Activated CD4-positive, alpha-beta T cell treated with anti-CD3 and anti-CD28 coated beads for 24 hours (primary cell): ENCODE results near the gene SLC25A21.

ENCODE experiments used
- DNase-seq, 2 donors: peaks; one replicate each; pipeline ENCODE4 v3.0.0-alpha.2; 2020; ENCODE audit warnings: low read depth in 2 of 2

SLC25A21 gene

GRCh38 chr14:36662543-36663403, 509.6 kb downstream of the SLC25A21 start:
- DNase-seq: no peak

- DNase-seq: no peak
These were observed 510.2 kb downstream of the SLC25A21 start for GRCh38 chr14:36662258-36662542.

GRCh38 chr14:36661506-36662257, 510.7 kb downstream of the SLC25A21 start, which contains the start of gene PAX9:
TSS of gene PAX9 (plus strand) at chr14:36661860. CDS start at chr14:36662090, 230 bp downstream.
- DNase-seq: no peak

- DNase-seq: no peak
These were observed 511.5 kb downstream of the SLC25A21 start for GRCh38 chr14:36660736-36661505.

GRCh38 chr14:36659822-36660735, 512.3 kb downstream of the SLC25A21 start:
- DNase-seq: no peak

GRCh38 chr14:36659010-36659821, 513.2 kb downstream of the SLC25A21 start:
- DNase-seq: no peak

- DNase-seq: no peak
These were observed 514.0 kb downstream of the SLC25A21 start for GRCh38 chr14:36658123-36659009.

- DNase-seq: no peak
These were observed 514.8 kb downstream of the SLC25A21 start for GRCh38 chr14:36657399-36658122.

- no peak for DNase-seq
These were observed 515.6 kb downstream of the SLC25A21 start for GRCh38 chr14:36656687-36657398.

GRCh38 chr14:36655963-36656686, 516.3 kb downstream of the SLC25A21 start:
- DNase-seq: no peak

- no peak for DNase-seq
These were observed 516.8 kb downstream of the SLC25A21 start for GRCh38 chr14:36655571-36655962.

GRCh38 chr14:36654794-36655381, 517.5 kb downstream of the SLC25A21 start:
- DNase-seq: no peak

GRCh38 chr14:36653962-36654793, 518.2 kb downstream of the SLC25A21 start:
- no peak for DNase-seq

GRCh38 chr14:36653413-36653812, 519.0 kb downstream of the SLC25A21 start:
- no peak for DNase-seq

GRCh38 chr14:36652542-36653201, 519.7 kb downstream of the SLC25A21 start:
- DNase-seq: no peak
